Measurements from ENCODE around the gene TEDC1. TPM values are rescaled to one million over a fixed set of nuclear protein-coding genes. Genes with fewer than 3 reads are reported as not detected.
A peak's percentile ranks its signal among the peaks of the same experiment; 100 is the strongest.

The TEDC1 gene
- total RNA-seq, 2 donors from 2014 or later = 9.1 to 23.8 TPM

GRCh38 chr14:105517096-105517495 lies 26.1 kb downstream of the TEDC1 start:
- Histone ChIP-seq H3K27me3 (ENCODE audit: control insufficient read depth, insufficient read depth, low read length, poor library complexity, severe bottlenecking) (peaks cover 10% of the 10 kb centered on the region), H3K27ac (ENCODE audit: low read depth, low read length) (no peak overlapping the region), H3K4me3 (ENCODE audit: low read length) (no peak overlapping the region), H3K36me3 (ENCODE audit: control insufficient read depth, insufficient read depth, low read length) (no peaks in the 10 kb centered on the region), H3K4me1 (ENCODE audit: control insufficient read depth, insufficient read depth, low read length) (no peaks in the 10 kb centered on the region), H3K9ac (ENCODE audit: extremely low read depth, low read length, poor library complexity, severe bottlenecking) (no peak overlapping the region), H3K9me3 (ENCODE audit: control insufficient read depth, low read length) (no peaks in the 10 kb centered on the region)
- no peak for DNase-seq
- WGBS, 2 experiments (ENCODE audit: insufficient coverage in 1 of 2, insufficient read length in 1 of 2) = 57 to 63% methylated on average over 5 of the region's 5 CpGs
- Mint-ChIP-seq H3K4me3 (no peak overlapping the region), H3K27ac (no peak overlapping the region), H3K9me3 (peaks cover 32% of the 10 kb centered on the region), H3K36me3 (ENCODE audit: low read depth) (no peaks in the 10 kb centered on the region), H3K4me1 (no peaks in the 10 kb centered on the region), H3K27me3 (ENCODE audit: insufficient read depth) (peaks cover 20% of the 10 kb centered on the region)
- TF ChIP-seq, protein P1, sequence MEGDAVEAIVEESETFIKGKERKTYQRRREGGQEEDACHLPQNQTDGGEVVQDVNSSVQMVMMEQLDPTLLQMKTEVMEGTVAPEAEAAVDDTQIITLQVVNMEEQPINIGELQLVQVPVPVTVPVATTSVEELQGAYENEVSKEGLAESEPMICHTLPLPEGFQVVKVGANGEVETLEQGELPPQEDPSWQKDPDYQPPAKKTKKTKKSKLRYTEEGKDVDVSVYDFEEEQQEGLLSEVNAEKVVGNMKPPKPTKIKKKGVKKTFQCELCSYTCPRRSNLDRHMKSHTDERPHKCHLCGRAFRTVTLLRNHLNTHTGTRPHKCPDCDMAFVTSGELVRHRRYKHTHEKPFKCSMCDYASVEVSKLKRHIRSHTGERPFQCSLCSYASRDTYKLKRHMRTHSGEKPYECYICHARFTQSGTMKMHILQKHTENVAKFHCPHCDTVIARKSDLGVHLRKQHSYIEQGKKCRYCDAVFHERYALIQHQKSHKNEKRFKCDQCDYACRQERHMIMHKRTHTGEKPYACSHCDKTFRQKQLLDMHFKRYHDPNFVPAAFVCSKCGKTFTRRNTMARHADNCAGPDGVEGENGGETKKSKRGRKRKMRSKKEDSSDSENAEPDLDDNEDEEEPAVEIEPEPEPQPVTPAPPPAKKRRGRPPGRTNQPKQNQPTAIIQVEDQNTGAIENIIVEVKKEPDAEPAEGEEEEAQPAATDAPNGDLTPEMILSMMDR (conservative IDR thresholded peaks at IDR 0.05) = no peak

- no peak overlapping the region for H3K27ac Mint-ChIP-seq
- no peak overlapping the region for H3K9ac ChIP-seq (ENCODE audit: extremely low read depth, low read length, poor library complexity, severe bottlenecking)
- H3K27ac ChIP-seq (ENCODE audit: low read depth, low read length) = no peak overlapping the region
- H3K4me3 ChIP-seq (ENCODE audit: low read length) = no peak overlapping the region
- H3K36me3 Mint-ChIP-seq (ENCODE audit: low read depth) = no peaks in the 10 kb centered on the region
- H3K4me1 Mint-ChIP-seq = no peaks in the 10 kb centered on the region
- no peaks in the 10 kb centered on the region for H3K4me1 ChIP-seq (ENCODE audit: control insufficient read depth, insufficient read depth, low read length)
- no peak for DNase-seq
- H3K9me3 Mint-ChIP-seq = peaks cover 32% of the 10 kb centered on the region
- no peak overlapping the region for H3K4me3 Mint-ChIP-seq
- peaks cover 37% of the 10 kb centered on the region for H3K27me3 Mint-ChIP-seq (ENCODE audit: insufficient read depth)
- TF ChIP-seq, protein P1 (conservative IDR thresholded peaks at IDR 0.05) = no peak
- H3K27me3 ChIP-seq (ENCODE audit: control insufficient read depth, insufficient read depth, low read length, poor library complexity, severe bottlenecking) = peaks cover 28% of the 10 kb centered on the region
- no peaks in the 10 kb centered on the region for H3K9me3 ChIP-seq (ENCODE audit: control insufficient read depth, low read length)
- H3K36me3 ChIP-seq (ENCODE audit: control insufficient read depth, insufficient read depth, low read length) = no peaks in the 10 kb centered on the region
- 69 to 74% methylated on average over 14 of the region's 14 CpGs for WGBS, 2 experiments (ENCODE audit: insufficient coverage in 1 of 2, insufficient read length in 1 of 2)
Observed at GRCh38 chr14:105519946-105520698, 29.1 kb downstream of the TEDC1 start.

GRCh38 chr14:105525326-105525725 lies 34.3 kb downstream of the TEDC1 start:
- no peak for DNase-seq
- H3K4me1 Mint-ChIP-seq = no peaks in the 10 kb centered on the region
- peaks cover 51% of the 10 kb centered on the region for H3K27me3 ChIP-seq (ENCODE audit: control insufficient read depth, insufficient read depth, low read length, poor library complexity, severe bottlenecking)
- H3K4me3 ChIP-seq (ENCODE audit: low read length) = no peak overlapping the region
- H3K36me3 ChIP-seq (ENCODE audit: control insufficient read depth, insufficient read depth, low read length) = no peaks in the 10 kb centered on the region
- H3K27ac Mint-ChIP-seq = no peak overlapping the region
- H3K9me3 Mint-ChIP-seq = peaks cover 1% of the 10 kb centered on the region
- no peaks in the 10 kb centered on the region for H3K9me3 ChIP-seq (ENCODE audit: control insufficient read depth, low read length)
- 63 to 84% methylated on average over 5 to 8 of the region's 9 CpGs for WGBS, 2 experiments (ENCODE audit: insufficient coverage in 1 of 2, insufficient read length in 1 of 2)
- H3K9ac ChIP-seq (ENCODE audit: extremely low read depth, low read length, poor library complexity, severe bottlenecking) = no peak overlapping the region
- peaks cover 57% of the 10 kb centered on the region for H3K27me3 Mint-ChIP-seq (ENCODE audit: insufficient read depth)
- TF ChIP-seq, protein P1 (conservative IDR thresholded peaks at IDR 0.05) = no peak
- H3K36me3 Mint-ChIP-seq (ENCODE audit: low read depth) = no peaks in the 10 kb centered on the region
- no peak overlapping the region for H3K27ac ChIP-seq (ENCODE audit: low read depth, low read length)
- H3K4me3 Mint-ChIP-seq = peak overlapping the region; percentile 42
- no peaks in the 10 kb centered on the region for H3K4me1 ChIP-seq (ENCODE audit: control insufficient read depth, insufficient read depth, low read length)
